GM18520 (cell line): Measurements from ENCODE around the gene CD300LG.
"Not testable (repeated sequence)": the region's sequence is repeated elsewhere in the genome, so short reads cannot be mapped to it uniquely, and the experiment has no call there.

Source experiments
- ATAC-seq: cut with Tn5 transposase; IDR thresholded peaks from one replicate; pipeline ENCODE4 v1.9.1; 2021; ENCODE audit not compliant: unreplicated experiment

The CD300LG gene

GRCh38 chr17:43823350-43824084, 23.5 kb upstream of the CD300LG start:
- no peak for ATAC-seq

- ATAC-seq = no peak
Observed at GRCh38 chr17:43825567-43825966, 21.4 kb upstream of the CD300LG start.

GRCh38 chr17:43826206-43826605, 20.8 kb upstream of the CD300LG start:
- no peak for ATAC-seq

- ATAC-seq = no peak
Observed at GRCh38 chr17:43827596-43827995, 19.4 kb upstream of the CD300LG start.

GRCh38 chr17:43829738-43830137, 17.2 kb upstream of the CD300LG start:
- ATAC-seq = no peak

GRCh38 chr17:43830510-43831140, 16.4 kb upstream of the CD300LG start:
- no peak for ATAC-seq

- no peak for ATAC-seq
Observed at GRCh38 chr17:43831633-43832032, 15.3 kb upstream of the CD300LG start.

GRCh38 chr17:43832168-43832975, 14.6 kb upstream of the CD300LG start:
- ATAC-seq = no peak

- no peak for ATAC-seq
Observed at GRCh38 chr17:43832976-43833829, 13.8 kb upstream of the CD300LG start, which contains the start of gene MPP3. MPP3 (minus strand) TSS chr17:43833146; CDS start chr17:43831906, 1,240 bp downstream.

- ATAC-seq = no peak
Observed at GRCh38 chr17:43834106-43834505, 12.9 kb upstream of the CD300LG start.

- no peak for ATAC-seq
Observed at GRCh38 chr17:43839670-43840108, 7.3 kb upstream of the CD300LG start.

- no peak for ATAC-seq
Observed at GRCh38 chr17:43840814-43841213, 6.2 kb upstream of the CD300LG start.

- no peak for ATAC-seq
Observed at GRCh38 chr17:43841282-43841681, 5.7 kb upstream of the CD300LG start.

- ATAC-seq = not testable (repeated sequence)
Observed at GRCh38 chr17:43842091-43842974, 4.6 kb upstream of the CD300LG start.

GRCh38 chr17:43842975-43843325, 4.0 kb upstream of the CD300LG start:
- no peak for ATAC-seq

GRCh38 chr17:43844241-43844640, 2.7 kb upstream of the CD300LG start:
- no peak for ATAC-seq

- no peak for ATAC-seq
Observed at GRCh38 chr17:43845766-43846165, 1.2 kb upstream of the CD300LG start.

GRCh38 chr17:43846221-43846712, 709 bp upstream of the CD300LG start:
- ATAC-seq = no peak

GRCh38 chr17:43848601-43849000, 1.6 kb downstream of the CD300LG start:
- ATAC-seq = no peak

GRCh38 chr17:43849116-43849515, 2.1 kb downstream of the CD300LG start:
- ATAC-seq = no peak
